HFF-Myc (cell line): ENCODE measurements around the gene SLC4A3.

Source experiments
- DNase-seq: peaks from one replicate; pipeline ENCODE4 v3.0.0-alpha.2; 2011; ENCODE audit warnings: low read depth; ENCODE audit errors: extremely low read depth
- H3K4me3 ChIP-seq: replicated peaks from 2 replicates; pipeline ENCODE4 v1.5.1; 2011; ENCODE audit warnings: low read depth, mild to moderate bottlenecking, control low read depth, low read length
- CTCF ChIP-seq: IDR thresholded peaks from 2 replicates; pipeline ENCODE4 v1.5.1; 2012; ENCODE audit warnings: mild to moderate bottlenecking, low read depth, low read length, control low read depth; ENCODE audit errors: missing control alignments

Gene SLC4A3

GRCh38 chr2:219605607-219605954, 21.8 kb upstream of the SLC4A3 start:
- TF ChIP-seq CTCF: no peak
- H3K4me3 ChIP-seq: no peak overlapping the region
- DNase-seq: no peak

GRCh38 chr2:219607931-219608330, 19.5 kb upstream of the SLC4A3 start:
- no peak for DNase-seq
- no peak overlapping the region for H3K4me3 ChIP-seq
- TF ChIP-seq CTCF: no peak

- H3K4me3 ChIP-seq: no peak overlapping the region
- no peak for DNase-seq
- no peak for TF ChIP-seq CTCF
Measured at GRCh38 chr2:219608399-219608964, 18.9 kb upstream of the SLC4A3 start.

GRCh38 chr2:219609149-219609750, 18.2 kb upstream of the SLC4A3 start:
- H3K4me3 ChIP-seq: no peak overlapping the region
- TF ChIP-seq CTCF: no peak
- DNase-seq: no peak

GRCh38 chr2:219611306-219611705, 16.1 kb upstream of the SLC4A3 start:
- H3K4me3 ChIP-seq: no peak overlapping the region
- DNase-seq: no peak
- no peak for TF ChIP-seq CTCF

GRCh38 chr2:219611866-219612576, 15.4 kb upstream of the SLC4A3 start:
- no peak for DNase-seq
- no peak for TF ChIP-seq CTCF
- H3K4me3 ChIP-seq: no peak overlapping the region
